GM10248 (cell line): ENCODE data around the gene ZBTB7B.

ENCODE experiments used
- CTCF ChIA-PET: fragments of 300-600 bp; sonication (Branson Sonifier 250); formaldehyde crosslinking; extraction: SDS; loops from one replicate; lab custom pipeline; 2021; ENCODE audit warnings: antibody characterized with exemption; lab: Yijun Ruan, JAX
- POLR2A ChIA-PET: fragments of 350-650 bp; sonication (Branson Sonifier 250); formaldehyde crosslinking; extraction: SDS; loops from one replicate; lab custom pipeline; 2020; ENCODE audit warnings: antibody characterized with exemption; lab: Yijun Ruan, JAX
- DNase-seq: peaks from one replicate; pipeline ENCODE4 v3.0.0; 2012; ENCODE audit errors: extremely low spot score
- CTCF ChIP-seq: IDR thresholded peaks from 2 replicates; pipeline ENCODE4 v1.5.1; 2012; ENCODE audit warnings: mild to moderate bottlenecking, low read depth; ENCODE audit errors: extremely low read depth, missing control alignments, control extremely low read depth

The ZBTB7B gene

GRCh38 chr1:154956544-154956941 is 46.1 kb upstream of the ZBTB7B start:
- CTCF ChIA-PET = interaction anchor here (1.1 to 5.2 kb wide), 9 partner anchors 13 to 129 kb away, joined by 3 to 22 read pairs (median 6); partner anchors contain the start of genes FLAD1 and SHC1
- no peak for TF ChIP-seq CTCF
- no peak for DNase-seq
- POLR2A ChIA-PET = no interaction called here

- ChIA-PET CTCF (interaction anchor here (1.1 to 5.2 kb wide), 8 partner anchors 13 to 128 kb away, joined by 3 to 22 read pairs (median 6); partner anchors contain the start of genes FLAD1 and SHC1), POLR2A (interaction anchor here (1.4 kb wide), 1 partner anchor 17 kb away, joined by 3 read pairs; no protein-coding TSS in a partner anchor)
- DNase-seq = no peak
- TF ChIP-seq CTCF = no peak
Observed at GRCh38 chr1:154957091-154957657, 45.4 kb upstream of the ZBTB7B start.

GRCh38 chr1:154958036-154958435 is 44.6 kb upstream of the ZBTB7B start:
- POLR2A ChIA-PET = interaction anchor here (1.4 kb wide), 1 partner anchor 16 kb away, joined by 3 read pairs; no protein-coding TSS in a partner anchor
- CTCF ChIA-PET = interaction anchor here (2.5 to 5.2 kb wide), 2 partner anchors 41 to 60 kb away, joined by 15 to 22 read pairs; no protein-coding TSS in a partner anchor
- TF ChIP-seq CTCF = no peak
- DNase-seq = no peak

- ChIA-PET POLR2A (interaction anchor here (1.4 kb wide), 1 partner anchor 15 kb away, joined by 3 read pairs; no protein-coding TSS in a partner anchor), CTCF (interaction anchor here (3.2 kb wide), 1 partner anchor 58 kb away, joined by 24 read pairs; no protein-coding TSS in a partner anchor)
- no peak for DNase-seq
- no peak for TF ChIP-seq CTCF
Observed at GRCh38 chr1:154958681-154959425, 43.7 kb upstream of the ZBTB7B start.

- ChIA-PET CTCF (interaction anchor here (3.2 to 4.7 kb wide), 3 partner anchors 12 to 102 kb away, joined by 12 to 51 read pairs (median 24); partner anchors contain the start of gene SHC1), POLR2A (interaction anchor here (0.6 to 0.7 kb wide), 3 partner anchors 29 to 50 kb away, joined by 3 to 8 read pairs (median 4); no protein-coding TSS in a partner anchor)
- TF ChIP-seq CTCF = no peak
- no peak for DNase-seq
Observed at GRCh38 chr1:154959426-154959780, 43.2 kb upstream of the ZBTB7B start.
